Renal pelvis (tissue), 12 donors: Measurements from ENCODE around the gene TOPAZ1. TPM values are rescaled to one million over a fixed set of nuclear protein-coding genes. Genes with fewer than 3 reads are reported as not detected.
A peak's percentile ranks its signal among the peaks of the same experiment; 100 is the strongest.

Experiments
- DNase-seq: peaks from one replicate; pipeline ENCODE4 v3.0.0-alpha.2; 2013
- long read RNA-seq, 16 experiments: transcript quantifications; one replicate each; lab custom pipeline, GENCODE V29; 2026
- polyA plus RNA-seq, 3 donors: library from polyadenylated mRNA; unstranded; fragments of 120-200 nt; gene quantifications; one replicate each; pipeline ENCODE4 v1.2.1, GENCODE V29; 2013; ENCODE audit not compliant: insufficient read length in 3 of 3

The TOPAZ1 gene
- polyA plus RNA-seq, result not detected
- long read RNA-seq, donor 1, result 0 reads
- long read RNA-seq, donor 2, result 0 reads
- long read RNA-seq, donor 3, result 0 reads
- long read RNA-seq, donor 4, result 0 reads
- long read RNA-seq, donor 5, result 0 reads
- long read RNA-seq, donor 6, result 0 reads
- long read RNA-seq, donor 7, result 0 reads
- long read RNA-seq, donor 8, result 0 reads
- long read RNA-seq, donor 9, result 0 reads
- long read RNA-seq, donor 10, result 0 reads
- long read RNA-seq, donor 11, result 0 reads
- long read RNA-seq, donor 12, result 0 reads
- long read RNA-seq, donor 13, result 0 reads
- long read RNA-seq, donor 14, result 0 reads
- long read RNA-seq, donor 15, result 0 reads
- long read RNA-seq, donor 16, result 0 reads

DNA sequence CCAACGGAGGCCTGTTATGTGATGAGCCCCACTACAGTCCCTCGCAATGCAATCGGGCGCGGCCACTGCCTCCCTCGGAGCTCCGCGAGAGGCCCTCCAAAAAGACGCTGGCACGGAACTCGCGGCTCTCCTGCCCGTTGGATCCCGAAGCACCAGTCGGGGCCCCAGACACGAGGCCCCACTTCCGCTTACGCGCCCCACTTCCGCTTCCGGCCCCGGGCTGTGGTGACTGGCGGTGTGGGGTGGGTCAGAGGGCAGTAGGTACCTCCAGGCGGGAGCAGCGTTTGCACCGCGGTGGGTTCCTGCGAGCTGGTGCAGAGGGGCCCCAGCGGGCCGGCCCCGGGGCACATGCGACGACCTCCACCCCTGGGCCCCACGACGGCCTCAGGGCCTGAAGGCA, at the start of gene TOPAZ1:
Gene TOPAZ1 (plus strand): TSS at position 181 of the 400 bp plus-strand sequence. CDS start 168 bp downstream, at position 349.
- DNase-seq, result no peak

DNA sequence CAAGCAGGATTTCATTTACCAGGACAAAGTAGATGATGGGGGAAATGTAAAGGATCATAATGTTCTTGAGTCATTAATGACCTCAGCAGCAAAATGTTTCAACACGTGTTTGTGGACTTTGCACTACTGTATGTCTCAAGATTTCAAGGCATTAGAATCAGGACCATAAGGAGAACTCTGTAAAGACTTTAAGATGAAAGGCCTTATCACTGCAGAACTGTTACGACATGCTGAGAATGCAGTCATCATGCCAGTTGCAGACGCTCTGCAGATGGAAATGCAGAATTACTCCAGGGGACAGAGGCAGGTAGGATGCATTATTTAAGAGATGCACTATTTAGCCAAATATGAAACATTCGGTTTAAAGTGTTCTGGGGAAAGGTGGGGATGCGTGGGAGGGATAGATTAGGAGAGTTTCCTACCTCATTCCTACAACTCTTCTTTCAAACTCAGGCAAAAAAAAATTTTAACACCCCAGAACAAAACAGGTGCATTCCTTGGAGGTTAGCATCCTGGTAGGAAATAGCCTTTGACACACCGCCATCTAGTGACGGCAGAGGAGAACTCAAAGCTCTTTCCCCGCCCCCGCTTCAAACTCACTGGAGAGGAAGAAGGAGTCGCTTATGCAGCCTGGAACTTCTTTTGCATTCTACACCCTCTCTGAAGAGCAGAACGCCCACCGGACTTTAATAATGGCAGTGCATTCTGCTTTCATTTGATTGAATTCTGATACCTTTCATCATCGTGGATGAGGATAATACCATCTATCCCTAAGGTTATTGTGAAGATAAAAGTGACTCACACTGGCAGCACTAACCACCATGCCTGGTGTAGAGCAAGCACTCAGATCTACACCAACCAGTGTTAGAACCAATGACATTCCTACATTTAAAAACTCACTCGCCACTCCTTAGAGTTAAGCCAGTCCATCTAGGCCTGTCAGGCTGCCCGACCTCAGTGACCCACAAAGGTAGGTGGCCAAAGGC, 43.1 kb upstream of the TOPAZ1 start:
- DNase-seq, result peak; percentile 79

DNA sequence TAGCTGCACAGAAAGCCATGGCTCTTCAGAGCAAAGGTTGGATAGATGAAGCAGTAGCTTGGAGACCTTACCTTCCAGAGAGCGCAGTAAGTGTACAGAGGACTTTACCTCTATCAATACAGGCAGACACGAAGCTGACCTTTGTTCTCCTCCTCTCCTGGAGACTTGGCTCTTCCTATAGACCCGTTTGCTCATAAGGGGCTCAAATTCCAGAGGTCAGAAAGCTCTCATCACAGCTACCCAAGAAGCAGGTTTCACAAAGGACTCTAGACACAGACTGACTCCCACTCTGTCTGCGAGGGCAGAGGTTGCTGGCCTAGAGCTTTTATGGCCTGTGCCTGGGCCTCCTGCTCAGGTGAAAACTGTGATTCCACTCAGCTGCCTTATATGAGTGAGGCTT, 35.4 kb upstream of the TOPAZ1 start:
- DNase-seq, result no peak

DNA sequence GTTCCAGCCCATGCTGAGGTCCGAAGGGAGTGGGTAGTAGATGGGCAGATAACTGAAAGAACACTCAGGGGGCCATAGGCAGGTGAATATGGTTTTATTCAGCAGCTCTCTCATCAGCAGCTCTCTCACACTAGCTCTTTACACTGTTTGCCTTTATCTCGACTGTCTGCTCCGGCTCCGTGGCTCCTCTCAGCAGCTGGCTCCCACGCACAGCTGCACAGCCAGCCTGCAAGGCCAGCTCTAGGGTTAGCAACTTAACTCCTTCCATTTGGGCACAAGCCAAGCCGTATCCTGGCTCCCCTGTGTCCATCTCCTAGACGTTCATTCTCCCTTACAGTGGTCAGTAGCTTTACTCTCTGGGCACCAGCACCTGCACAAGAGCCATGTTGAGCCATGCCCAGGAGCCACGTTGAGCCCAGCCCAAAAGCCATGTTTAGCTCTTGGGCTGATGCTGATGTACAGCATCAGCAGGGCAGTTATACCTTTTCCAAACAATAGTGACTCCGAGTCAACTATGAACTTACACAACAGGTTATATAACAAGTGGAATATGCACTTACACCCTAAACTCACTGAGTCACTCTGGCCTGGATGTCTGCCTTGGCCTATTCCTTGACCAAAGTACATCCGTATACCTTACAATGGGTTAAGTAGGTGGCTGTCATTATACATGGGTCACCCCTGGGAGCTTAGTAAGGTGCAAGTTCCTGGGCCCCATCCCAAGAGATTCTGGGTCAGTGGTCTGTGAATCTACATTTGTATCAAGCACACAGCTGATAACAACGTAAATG, 34.6 kb upstream of the TOPAZ1 start:
- DNase-seq, result no peak

DNA sequence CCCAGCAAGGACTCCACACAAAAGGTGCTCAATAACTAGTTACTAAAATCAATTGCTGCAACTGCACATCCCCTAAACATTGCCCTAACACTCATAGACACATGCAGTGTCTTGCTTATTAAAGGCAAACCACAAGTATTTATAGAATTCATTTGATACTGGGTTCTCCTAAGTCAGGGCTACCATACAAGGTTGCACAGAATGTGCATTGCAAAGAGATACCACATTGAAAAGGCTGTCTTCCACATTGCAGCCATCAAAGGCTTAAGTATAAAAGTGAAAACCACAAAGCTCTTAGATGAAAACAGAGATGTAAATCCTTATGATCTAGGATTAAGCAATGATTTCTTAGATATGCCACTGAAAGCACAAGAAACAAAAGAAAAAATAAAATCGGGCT, 33.6 kb upstream of the TOPAZ1 start:
- DNase-seq, result no peak

DNA sequence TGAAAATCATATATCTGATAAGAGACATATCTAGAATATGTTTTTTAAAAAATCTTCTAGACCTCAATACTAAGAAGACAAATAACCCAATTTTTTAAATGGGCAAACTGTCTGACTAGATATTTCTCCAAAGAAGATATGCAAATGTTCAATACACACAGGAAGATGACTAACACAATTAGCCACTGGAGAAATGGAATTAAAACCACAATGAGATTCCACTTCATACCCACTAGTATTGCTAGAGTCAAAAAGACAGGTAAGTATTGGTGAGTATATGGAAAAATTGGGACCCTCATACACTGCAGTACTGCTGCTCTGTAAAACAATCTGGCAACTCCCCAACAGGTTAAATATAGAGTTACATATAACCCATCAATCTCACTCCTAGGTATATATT, 33.1 kb upstream of the TOPAZ1 start:
- no peak for DNase-seq

DNA sequence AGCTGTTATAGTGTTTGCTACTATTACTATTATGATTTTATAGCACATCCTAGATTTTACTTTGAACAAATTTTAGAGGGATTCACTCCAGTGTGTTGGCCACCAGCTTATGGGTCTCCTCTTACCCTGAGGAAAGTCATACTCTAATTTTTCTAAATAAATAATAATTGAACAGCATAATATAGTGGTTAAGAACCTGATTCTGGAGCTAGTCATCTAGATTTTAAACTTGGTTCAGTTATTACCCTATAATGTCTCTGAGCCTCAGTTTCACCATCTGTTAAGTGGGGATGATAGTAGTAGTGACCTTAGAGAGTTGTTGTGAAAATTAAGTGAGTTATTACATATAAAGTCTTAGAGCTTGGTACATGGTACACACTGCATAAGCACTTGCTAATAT, 30.7 kb upstream of the TOPAZ1 start:
- no peak for DNase-seq

DNA sequence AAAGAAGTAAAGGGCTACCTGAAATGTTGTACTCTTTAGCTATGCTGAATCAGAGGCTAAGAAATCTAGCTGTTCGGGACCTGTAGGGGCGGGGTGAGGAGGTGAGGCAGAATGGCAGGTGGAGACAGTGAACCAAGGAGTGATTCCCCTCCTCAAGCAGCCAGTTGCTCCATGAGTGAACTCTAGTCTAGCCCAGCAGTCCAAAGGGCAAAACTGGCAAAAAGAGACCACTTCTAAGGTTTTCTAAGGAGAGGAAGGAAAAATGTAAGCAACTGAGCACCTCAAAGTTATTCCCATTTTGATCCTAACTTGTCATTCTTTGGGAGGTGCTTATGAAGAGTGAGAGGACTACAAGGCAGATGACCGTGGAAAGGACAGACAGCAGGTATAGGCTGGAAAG, 19.3 kb upstream of the TOPAZ1 start:
- no peak for DNase-seq

DNA sequence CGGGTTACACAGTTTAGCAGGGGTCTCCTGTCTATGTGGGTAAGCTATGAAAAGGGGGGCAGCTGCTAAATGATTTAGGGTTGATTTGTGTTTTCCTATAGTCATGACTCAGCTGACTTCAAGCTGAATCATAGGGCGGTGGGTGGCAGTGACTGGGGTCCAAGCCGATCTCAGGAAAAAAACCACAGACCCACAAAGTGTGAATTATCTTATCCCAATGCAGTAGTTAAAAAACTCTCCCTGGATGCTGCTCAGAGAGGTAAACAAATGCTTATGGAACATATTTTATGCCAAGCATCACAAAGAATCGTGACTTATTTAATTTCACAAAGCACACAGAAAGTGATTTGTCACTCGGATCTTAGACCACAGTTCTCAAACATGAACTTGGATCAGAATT, 18.4 kb upstream of the TOPAZ1 start:
- no peak for DNase-seq

DNA sequence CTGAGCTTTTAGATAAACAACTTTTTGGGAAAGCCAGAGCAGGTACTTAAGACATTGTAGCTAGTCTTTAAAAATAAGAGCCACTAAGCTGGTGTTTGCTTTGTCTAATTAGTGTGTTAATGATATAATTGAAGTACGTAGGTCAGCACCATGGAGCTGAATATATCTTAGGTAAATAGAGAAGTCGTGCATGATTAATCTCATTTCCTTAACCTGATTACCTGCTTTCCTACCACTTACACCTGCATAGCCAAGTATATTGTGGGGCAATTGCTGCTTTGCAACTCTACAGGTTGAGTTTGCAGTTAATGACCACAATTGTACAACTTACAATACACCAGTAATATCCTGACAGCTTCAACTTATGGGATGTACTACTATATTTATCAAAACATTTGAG, 17.6 kb upstream of the TOPAZ1 start:
- no peak for DNase-seq

DNA sequence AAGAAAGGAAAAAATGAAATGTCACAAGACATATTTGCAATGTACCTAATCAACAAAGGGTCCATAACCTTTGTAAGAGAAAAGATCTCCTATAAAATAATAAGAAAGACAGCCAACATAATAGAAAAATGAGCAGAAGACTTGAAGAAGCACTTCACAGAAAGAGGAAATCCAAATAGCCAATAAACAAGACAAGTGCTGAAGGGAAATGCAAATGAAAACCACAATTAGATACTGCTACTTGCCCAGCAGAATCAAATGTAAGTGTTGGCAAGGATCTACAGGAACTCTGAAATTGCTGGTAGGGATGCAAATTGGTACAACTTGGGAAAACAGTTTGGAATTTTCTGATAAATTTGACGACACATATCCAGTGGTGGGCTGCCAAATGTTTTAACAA, 15.1 kb upstream of the TOPAZ1 start:
- no peak for DNase-seq

DNA sequence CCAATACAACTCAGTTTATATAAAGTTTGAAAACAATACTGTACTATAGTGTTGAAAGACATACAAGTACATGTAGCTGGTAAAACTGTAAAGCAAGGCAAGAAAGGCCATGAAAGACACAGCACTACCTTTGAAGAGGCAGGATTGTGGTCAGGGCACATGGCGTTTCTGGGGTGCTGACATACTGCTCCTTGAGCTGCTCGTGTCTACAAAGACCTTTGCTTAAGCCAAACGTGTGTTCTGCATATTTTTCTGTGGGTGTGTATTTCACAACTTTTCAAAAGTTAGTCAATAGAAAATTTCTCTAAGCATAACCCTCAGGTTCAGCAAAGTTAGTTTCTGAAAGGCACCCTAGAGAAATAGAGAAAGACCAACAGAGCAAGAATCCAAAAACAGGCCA, 14.1 kb upstream of the TOPAZ1 start:
- DNase-seq, result no peak

DNA sequence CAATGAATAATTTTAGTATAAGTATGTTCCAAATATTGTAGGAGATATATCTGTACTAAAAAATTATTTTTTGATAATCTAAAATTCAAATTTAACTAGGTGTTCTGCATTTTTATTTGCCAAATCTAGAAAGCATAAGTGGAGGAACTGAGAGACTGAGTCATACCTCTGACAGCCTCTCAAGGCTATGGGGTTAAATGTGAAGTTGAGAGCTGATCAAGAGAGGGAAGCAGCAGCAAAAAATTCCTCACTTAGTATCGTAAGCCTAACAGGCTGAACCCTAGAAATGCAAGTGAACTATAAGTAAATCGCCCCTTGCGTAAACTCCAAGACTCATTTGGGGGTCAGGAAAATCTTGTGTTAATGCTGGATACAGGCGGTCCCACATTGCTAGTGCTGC, 12.8 kb upstream of the TOPAZ1 start:
- no peak for DNase-seq

DNA sequence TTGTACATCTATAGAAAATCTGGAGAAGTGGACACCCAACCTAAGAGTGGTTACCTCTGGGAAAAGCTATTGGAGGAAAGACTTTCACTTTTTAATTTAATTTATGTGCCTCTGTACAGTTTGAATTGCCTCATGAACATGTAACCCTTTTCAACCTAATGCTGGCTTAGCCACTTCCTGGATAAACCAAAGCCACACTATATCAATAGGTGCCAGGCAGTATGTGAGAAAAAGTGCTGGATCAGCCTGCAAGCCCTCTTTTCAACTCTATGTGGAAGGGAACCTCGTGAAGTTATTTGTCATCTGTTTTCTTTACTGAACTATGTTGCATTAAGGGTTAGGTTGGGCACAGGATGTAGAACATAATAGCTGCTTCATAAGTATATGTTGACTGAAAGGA, 9.3 kb upstream of the TOPAZ1 start:
- DNase-seq, result no peak

DNA sequence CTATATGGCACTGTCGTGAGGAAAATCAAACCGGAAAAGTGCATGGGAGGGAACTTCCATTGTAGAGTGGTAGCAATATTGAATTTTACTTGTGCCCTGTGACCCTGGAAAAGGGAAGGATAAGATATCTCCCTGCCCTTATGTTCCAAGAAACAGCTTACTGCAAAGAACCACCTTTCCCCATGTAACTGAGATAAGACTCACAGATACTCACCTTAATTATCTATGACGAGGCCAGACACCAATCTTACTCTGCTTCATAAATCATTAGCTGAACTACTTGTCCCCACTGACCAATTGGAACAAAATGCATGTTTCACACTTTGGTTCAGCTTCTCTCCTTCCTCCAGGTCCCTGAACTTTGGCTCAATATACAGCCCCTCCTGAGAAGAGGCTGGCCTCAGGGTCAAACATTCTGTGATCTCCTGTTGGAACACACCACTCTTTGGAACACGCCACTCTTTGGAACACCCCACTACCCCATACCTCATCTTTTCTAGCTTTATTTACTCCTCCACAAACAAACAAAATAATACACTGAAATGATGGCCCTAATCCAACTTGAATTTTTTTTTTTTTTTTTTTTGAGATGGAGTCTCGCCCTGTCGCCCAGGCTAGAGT, 6.9 kb upstream of the TOPAZ1 start:
- DNase-seq, result no peak

DNA sequence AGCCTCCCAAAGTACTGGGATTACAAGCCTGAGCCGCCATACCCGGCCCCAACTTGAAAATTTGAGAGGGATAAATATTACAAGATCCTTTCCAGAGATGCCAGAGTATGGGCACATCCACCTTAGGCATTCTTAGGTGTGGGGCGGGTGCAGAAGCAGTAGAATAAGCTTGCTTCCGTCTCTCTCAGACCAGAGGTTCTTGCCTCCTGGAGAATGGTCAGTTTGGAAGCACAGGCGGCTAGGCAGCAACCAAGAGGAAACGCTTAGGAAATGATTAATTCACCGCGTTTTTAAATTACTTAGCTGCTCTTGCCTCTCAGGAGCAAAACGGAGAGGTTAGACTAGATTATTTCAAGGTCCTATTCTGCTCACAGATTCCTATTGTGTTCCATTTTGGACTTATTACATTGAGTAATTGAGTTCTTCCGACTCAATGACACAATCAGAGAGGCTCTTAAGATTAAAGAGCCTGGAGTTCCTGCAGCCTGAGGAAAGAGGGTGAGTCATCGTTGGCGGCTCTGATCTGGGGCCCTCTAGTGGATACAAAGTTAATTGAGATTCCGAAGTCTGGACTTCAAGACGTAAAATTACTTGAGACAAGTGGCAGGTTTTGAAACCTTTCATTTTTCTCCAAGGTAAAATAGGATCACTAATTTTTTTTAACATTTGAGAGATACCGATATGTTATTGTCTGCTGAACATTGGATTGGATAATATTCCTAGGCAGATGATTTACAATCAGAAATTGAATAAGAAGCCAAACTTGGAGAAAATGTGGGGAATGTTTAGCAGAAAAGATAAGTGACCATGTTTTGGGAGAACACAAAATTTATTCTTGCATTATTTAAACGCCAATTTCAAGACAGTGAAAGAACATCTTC, 5.8 kb upstream of the TOPAZ1 start:
- DNase-seq, result peak; percentile 71

DNA sequence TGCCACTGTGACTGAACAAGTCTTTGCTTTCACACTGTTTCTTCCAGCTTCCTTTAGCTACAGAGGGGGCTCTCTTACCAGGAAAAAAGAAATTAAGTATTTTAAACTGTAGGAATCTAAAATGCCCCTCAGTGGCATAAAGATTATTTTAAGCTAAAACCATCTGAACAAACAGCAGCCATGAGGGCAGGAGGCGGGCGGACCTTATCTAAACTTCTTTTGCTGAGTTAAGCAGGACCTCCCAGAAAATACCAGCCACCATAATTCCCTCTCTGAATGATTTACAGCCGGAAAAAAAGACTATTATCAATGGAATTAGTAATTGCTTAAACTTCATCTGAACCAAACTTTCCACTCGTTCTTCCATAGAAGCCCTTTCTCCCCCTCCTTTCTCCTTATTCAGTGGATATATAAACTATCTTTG, 5.2 kb upstream of the TOPAZ1 start:
- no peak for DNase-seq

DNA sequence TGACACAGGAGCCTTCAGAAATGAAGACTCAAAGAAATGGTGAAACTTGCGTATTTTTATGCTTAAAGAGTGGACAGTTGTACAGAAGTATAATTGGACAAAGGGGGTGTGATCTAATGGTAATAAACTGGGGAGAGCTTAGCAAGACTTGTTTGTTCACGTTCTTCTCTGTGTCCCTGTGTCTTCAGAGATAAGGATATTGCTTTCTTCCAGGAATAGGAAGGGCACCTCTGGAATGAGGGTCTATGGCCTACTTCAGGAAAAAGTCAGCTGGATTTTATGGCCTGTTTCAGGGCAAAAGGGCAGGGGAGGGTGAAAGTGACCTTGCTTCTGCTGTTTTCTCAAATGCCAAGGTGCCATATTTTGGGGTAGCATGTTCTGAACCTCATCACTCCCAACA, 4.5 kb upstream of the TOPAZ1 start:
- DNase-seq, result no peak

DNA sequence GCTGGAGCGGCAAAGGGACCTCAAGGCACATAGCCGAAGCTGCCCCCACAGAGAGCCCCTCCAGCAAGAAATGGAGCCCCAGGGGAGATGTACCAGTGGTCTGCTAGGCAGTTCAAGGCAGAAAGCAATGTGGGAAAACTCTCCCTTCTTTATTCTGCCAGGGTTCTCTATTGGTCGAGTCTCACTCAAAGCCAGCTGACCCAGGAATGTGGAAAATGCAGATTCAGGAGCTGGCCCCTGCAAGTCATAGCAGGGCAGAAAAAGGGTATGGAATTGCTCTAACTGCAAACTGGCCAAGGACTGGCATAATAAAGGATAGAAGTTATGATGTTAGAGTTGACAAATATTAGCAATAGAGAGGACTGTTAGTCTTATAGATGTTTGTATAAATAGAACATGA, 4.0 kb upstream of the TOPAZ1 start:
- DNase-seq, result no peak

DNA sequence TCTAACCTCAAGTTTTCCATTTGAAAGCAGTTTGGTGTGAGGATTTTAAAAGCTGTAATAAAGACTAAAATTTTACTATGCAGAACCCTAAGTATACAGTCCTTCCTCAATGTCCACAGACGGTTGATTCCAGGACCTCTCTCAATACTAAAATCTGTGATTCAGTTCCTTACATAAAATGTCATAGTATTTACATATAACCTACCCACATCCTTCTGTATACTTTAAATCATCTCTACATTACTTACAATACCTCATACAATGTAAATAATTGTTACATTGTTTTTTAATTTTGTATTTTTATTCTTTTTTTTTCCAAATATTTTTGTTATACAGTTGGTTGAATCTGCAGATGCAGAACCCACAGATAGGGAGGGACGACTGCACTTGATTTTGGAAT, 2.8 kb upstream of the TOPAZ1 start:
- no peak for DNase-seq

DNA sequence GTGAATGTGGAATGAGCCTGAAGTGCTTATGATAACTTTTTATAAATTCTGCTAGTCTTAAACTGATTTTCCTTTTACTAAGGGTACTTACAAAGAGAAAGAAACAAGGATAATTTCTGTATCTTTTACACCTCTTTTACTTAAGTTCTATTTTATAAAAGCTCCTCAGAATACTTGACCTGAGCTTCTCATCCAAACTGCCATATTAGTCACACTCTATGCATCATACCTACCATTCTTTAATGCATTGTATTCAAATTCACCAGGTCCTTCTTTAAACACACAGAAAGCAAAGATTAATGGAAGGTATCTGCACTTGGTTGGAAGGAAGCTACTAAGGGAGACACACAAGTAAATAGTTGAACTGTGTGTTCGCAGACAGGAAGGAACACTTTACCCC, 1.6 kb upstream of the TOPAZ1 start:
- DNase-seq, result no peak
